Measurements from ENCODE around the gene C3. TPM values are rescaled to one million over a fixed set of nuclear protein-coding genes. Genes with fewer than 3 reads are reported as not detected.

Gene C3
- total RNA-seq, 5 donors from 2014 or later (not counting 1 experiment from before 2014, with no cell fraction given): 1.1 to 10.6 (median 7.6) TPM; not detected in 1

DNA sequence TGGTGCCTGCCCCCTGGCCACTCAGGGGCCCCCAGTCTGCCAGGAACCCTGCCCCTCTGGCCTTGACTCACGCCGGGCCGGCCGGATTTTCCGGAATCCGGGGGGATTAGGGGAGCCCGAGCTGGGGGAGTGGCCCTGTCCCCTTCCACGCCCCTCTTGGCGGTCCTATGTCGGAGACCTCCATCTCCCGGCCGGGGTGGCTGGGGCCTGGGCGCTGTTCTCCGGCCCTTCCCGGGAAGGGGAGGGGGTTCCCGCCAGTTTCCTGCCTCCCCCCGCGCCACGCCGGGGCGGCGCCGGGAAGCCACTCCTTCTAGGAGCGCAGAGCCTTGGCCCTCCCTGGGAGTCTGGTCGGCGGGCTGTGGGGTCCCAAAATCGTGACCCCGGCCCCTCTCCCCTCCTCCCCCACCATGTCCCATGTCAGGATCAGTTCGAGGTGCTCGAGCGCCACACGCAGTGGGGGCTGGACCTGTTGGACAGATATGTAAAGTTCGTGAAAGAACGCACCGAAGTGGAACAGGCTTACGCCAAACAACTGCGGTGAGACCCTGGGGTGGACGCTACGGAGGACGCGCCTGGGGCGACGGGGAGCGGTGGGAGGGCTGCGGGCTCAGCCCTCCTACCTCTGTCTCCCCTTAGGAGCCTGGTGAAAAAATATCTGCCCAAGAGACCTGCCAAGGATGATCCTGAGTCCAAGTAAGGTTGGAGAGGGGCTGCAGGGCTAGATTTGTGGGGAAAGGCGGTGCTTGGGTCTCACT lies 20.3 kb upstream of the C3 start:
- H3K4me3 Mint-ChIP-seq: peak overlapping the region; percentile 69 to 95 (median 76)
- H3K36me3 ChIP-seq (ENCODE audit: control insufficient read depth in 2 of 2, extremely low read depth in 1 of 2, insufficient read depth in 1 of 2, low read length in 1 of 2): peaks cover 0 to 3% of the 10 kb centered on the region in 2 donors
- peaks cover 15 to 48% of the 10 kb centered on the region in 2 experiments for H3K4me1 ChIP-seq (ENCODE audit: control insufficient read depth in 1 of 2, extremely low read depth in 1 of 2, insufficient read depth in 2 of 2, low read length in 2 of 2)
- H3K27ac Mint-ChIP-seq: peak overlapping the region in 1 of 2 donors; percentile 72
- ChIA-PET CTCF (no interaction called here), POLR2A (no interaction called here)
- DNase-seq: peak in 4 of 35 experiments; percentile 16 to 33 (median 24)
- WGBS (ENCODE audit: insufficient coverage): 4% methylated on average over 34 of the region's 46 CpGs
- ATAC-seq (replicated peaks in 1 of 4): no peak
- H3K27me3 Mint-ChIP-seq: no peaks in the 10 kb centered on the region
- H3K36me3 Mint-ChIP-seq: peaks cover 11% of the 10 kb centered on the region
- no peaks in the 10 kb centered on the region for H3K9me3 Mint-ChIP-seq
- peak overlapping the region; percentile 12 for H3K27ac ChIP-seq (ENCODE audit: low read length)
- no peaks in the 10 kb centered on the region for H3K9me3 ChIP-seq
- H3K4me3 ChIP-seq (ENCODE audit: control insufficient read depth in 1 of 2, extremely low read depth in 1 of 2, low read length in 1 of 2): peak overlapping the region; percentile 60 to 66
- peaks cover 0 to 14% of the 10 kb centered on the region in 2 experiments for H3K27me3 ChIP-seq (replicated peaks in 1 of 2; ENCODE audit: control insufficient read depth in 2 of 2, extremely low read depth in 1 of 2, insufficient read depth in 2 of 2, low read length in 1 of 2)
- peaks cover 31 to 40% (median 40%) of the 10 kb centered on the region in 3 donors for H3K4me1 Mint-ChIP-seq

DNA sequence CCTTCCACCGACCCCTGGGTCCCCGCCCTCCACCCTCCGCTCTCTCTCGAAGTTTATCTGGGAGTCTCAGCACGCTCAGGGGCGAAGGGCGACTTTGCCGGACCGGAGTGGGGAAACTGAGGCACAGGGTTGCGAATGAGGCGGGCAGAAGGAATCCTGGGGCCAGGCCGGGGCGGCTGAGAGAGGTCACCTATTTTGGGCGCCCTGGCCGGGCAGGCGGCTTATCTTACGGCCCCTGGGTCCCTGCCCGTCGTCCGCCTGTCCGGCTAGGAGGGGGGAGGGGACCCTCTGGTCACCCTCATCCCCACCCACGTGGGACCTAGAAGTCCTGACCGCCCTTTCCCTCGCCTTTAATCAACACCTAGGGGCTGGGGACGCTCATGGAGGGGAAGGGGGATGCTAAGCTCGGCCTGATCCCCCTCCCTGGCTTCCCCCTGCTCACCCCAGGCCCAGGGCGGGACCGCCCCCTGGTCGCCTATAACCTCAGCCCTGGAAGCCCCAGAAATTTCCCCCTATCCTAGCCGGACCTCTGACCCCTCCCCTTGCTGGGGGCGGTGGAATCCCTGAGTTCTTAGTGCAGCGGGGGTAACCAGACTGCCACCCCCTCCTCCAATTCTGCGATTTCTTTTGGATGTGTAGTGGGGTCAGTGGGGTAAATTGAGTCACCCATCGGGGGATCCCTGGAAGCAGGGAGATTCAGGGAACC lies 19.6 kb upstream of the C3 start:
- Mint-ChIP-seq H3K9me3 (no peaks in the 10 kb centered on the region), H3K27me3 (no peaks in the 10 kb centered on the region), H3K27ac (no peak overlapping the region), H3K36me3 (peaks cover 5% of the 10 kb centered on the region), H3K4me1 (peaks cover 31 to 43% (median 40%) of the 10 kb centered on the region in 3 donors), H3K4me3 (peak overlapping the region; percentile 69 to 95 (median 76))
- Histone ChIP-seq H3K27ac (ENCODE audit: low read length) (peak overlapping the region; percentile 12), H3K27me3 (replicated peaks in 1 of 2; ENCODE audit: control insufficient read depth in 2 of 2, extremely low read depth in 1 of 2, insufficient read depth in 2 of 2, low read length in 1 of 2) (peaks cover 0 to 14% of the 10 kb centered on the region in 2 experiments), H3K4me1 (ENCODE audit: control insufficient read depth in 1 of 2, extremely low read depth in 1 of 2, insufficient read depth in 2 of 2, low read length in 2 of 2) (peaks cover 15 to 51% of the 10 kb centered on the region in 2 experiments), H3K36me3 (ENCODE audit: control insufficient read depth in 2 of 2, extremely low read depth in 1 of 2, insufficient read depth in 1 of 2, low read length in 1 of 2) (peaks cover 0 to 5% of the 10 kb centered on the region in 2 donors), H3K9me3 (no peaks in the 10 kb centered on the region), H3K4me3 (ENCODE audit: control insufficient read depth in 1 of 2, extremely low read depth in 1 of 2, low read length in 1 of 2) (peak overlapping the region; percentile 60 to 66)
- DNase-seq: peak in 2 of 35 experiments; percentile 18 to 35
- ChIA-PET POLR2A (no interaction called here), CTCF (interaction anchor here in 1 of 2 donors (0.6 kb wide), 2 partner anchors 98 to 124 kb away, joined by 3 to 5 read pairs; no protein-coding TSS in a partner anchor)
- 0% methylated on average over 12 of the region's 34 CpGs for WGBS (ENCODE audit: insufficient coverage)
- no peak for ATAC-seq (replicated peaks in 1 of 4)

DNA sequence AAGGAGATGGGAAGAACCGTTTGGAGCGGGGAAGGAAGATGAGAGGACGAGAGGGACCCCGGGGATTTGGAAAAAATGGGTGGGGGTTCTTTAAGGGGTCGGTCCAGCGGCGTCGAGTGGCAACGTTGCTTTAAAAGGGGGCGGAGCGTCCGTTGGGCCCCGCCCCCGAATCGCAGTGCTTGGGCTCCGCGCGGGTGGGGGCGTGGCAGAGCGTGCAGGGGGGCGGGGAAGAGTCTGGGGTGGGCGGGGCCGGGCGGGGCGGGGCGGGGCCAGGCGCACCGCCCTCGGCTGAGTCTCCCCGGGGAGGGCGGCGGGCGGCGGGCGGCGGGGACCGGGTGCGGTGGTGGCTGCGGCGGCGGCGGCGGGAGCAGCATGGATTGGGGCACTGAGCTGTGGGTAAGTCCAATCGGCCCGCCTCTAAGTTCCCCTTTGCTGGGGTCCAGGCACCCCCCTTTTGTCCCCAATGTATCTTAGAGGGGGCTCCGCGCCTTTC lies 19.0 kb upstream of the C3 start, which contains the start of gene TRIP10:
TSS of gene TRIP10 (plus strand) at position 291 of the 493 bp plus-strand sequence. CDS start at position 373, 82 bp downstream.
- H3K4me3 ChIP-seq (ENCODE audit: control insufficient read depth in 1 of 2, extremely low read depth in 1 of 2, low read length in 1 of 2): peak within 1 kb of the TSS; percentile 60 to 72
- no peaks in the 10 kb centered on the region for H3K27me3 Mint-ChIP-seq
- DNase-seq (peak; percentile 63 to 89 (median 78)), ATAC-seq (replicated peaks in 1 of 4) (peak; percentile 7 to 31 (median 9))
- H3K27ac Mint-ChIP-seq: peak within 1 kb of the TSS; percentile 92 to 93
- H3K4me3 Mint-ChIP-seq: peak within 1 kb of the TSS; percentile 94 to 96 (median 95)
- peaks cover 0 to 6% of the 10 kb centered on the region in 2 donors for H3K36me3 ChIP-seq (ENCODE audit: control insufficient read depth in 2 of 2, extremely low read depth in 1 of 2, insufficient read depth in 1 of 2, low read length in 1 of 2)
- peaks cover 0 to 14% of the 10 kb centered on the region in 2 experiments for H3K27me3 ChIP-seq (replicated peaks in 1 of 2; ENCODE audit: control insufficient read depth in 2 of 2, extremely low read depth in 1 of 2, insufficient read depth in 2 of 2, low read length in 1 of 2)
- under 1% methylated on average over 22 of the region's 47 CpGs for WGBS (ENCODE audit: insufficient coverage)
- H3K4me1 ChIP-seq (ENCODE audit: control insufficient read depth in 1 of 2, extremely low read depth in 1 of 2, insufficient read depth in 2 of 2, low read length in 2 of 2): peaks cover 15 to 51% of the 10 kb centered on the region in 2 experiments
- H3K27ac ChIP-seq (ENCODE audit: low read length): peak within 1 kb of the TSS; percentile 79
- H3K36me3 Mint-ChIP-seq: peaks cover 5% of the 10 kb centered on the region
- ChIA-PET POLR2A (no interaction called here), CTCF (interaction anchor here in 1 of 2 donors (0.6 to 3.4 kb wide), 3 partner anchors 97 to 124 kb away, joined by 3 to 51 read pairs (median 5); no protein-coding TSS in a partner anchor)
- peaks cover 31 to 43% (median 40%) of the 10 kb centered on the region in 3 donors for H3K4me1 Mint-ChIP-seq
- H3K9me3 ChIP-seq: no peaks in the 10 kb centered on the region
- H3K9me3 Mint-ChIP-seq: no peaks in the 10 kb centered on the region

DNA sequence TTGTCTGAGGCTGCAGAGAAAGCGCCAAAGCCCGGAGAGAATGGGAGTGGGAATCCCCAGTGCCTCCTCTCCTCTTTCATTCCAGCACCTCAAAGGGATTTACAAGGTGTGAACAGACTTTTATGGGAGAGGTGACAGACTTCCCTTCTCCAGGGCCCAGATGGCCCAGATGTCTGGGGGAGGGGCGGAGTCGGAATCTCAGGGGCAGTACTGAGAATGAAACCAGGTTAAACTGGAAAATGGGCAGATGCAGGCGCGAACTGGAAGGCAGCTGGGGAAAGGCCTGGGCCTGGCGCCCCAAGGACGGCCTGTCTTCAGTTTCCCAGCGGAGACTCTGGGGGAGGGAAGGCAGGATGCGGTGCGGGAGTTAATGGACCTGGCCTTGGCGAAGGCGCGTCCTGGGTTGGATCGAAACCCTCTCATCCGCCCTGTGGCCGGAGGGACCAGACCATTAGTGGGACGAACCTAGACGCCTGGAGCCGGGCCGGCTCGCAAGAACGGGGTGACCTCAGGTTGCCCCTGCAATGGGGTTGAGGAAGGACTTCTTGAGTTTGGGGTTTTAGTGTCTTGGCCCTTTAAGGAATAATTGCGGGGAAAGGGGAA lies 18.4 kb upstream of the C3 start:
- CTCF ChIA-PET: interaction anchor here in 1 of 2 donors (0.5 to 3.4 kb wide), 7 partner anchors 30 to 205 kb away, joined by 3 to 51 read pairs (median 4); partner anchors contain the start of gene SH2D3A
- no peaks in the 10 kb centered on the region for H3K9me3 Mint-ChIP-seq
- H3K4me1 ChIP-seq (ENCODE audit: control insufficient read depth in 1 of 2, extremely low read depth in 1 of 2, insufficient read depth in 2 of 2, low read length in 2 of 2): peaks cover 15 to 51% of the 10 kb centered on the region in 2 experiments

DNA sequence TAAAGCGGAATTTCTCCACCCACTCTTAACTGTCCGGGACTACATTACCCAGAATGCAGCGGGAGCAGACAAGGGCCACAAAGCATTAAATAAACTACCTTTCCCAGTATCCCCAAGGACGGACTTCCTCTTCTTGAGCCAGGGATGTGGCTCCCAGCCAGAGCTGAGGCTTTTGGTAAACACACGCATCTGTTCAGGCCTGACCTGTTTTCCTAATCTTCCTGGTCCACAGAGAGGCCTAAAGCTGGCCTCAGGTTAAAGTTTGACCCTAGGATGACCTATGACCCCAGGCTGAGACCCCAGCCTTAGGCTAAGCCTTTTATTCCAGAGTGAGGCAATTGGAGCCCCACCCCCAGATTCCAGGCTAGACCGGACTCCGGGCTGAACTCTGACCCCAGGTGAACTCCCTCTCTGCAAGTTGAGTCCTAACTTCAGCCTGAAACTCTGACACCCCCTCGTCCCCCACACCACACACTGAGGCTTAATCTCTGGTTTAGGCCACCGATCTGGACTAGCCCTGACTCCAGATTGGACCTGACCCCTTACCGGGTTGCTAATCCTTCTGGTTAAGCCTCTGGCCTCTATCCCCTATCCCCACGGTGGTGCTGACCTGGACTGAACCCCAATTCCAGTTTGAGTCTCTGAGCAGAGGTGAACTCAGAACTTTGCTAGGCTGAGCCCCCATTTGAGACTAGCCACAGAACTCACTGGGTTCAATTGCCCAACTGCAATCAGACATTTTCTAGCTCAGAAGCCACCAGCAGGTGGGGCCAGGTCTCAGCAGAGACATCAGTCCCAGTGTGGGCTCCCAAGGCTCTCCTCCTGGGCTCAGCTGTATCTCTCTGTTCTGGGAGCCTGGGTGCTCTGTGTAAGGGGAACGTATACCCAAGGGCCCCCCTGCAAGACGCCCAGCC lies 17.7 kb upstream of the C3 start:
- peaks cover 6 to 12% of the 10 kb centered on the region in 2 donors for H3K36me3 ChIP-seq (ENCODE audit: control insufficient read depth in 2 of 2, extremely low read depth in 1 of 2, insufficient read depth in 1 of 2, low read length in 1 of 2)
- peaks cover 15 to 51% of the 10 kb centered on the region in 2 experiments for H3K4me1 ChIP-seq (ENCODE audit: control insufficient read depth in 1 of 2, extremely low read depth in 1 of 2, insufficient read depth in 2 of 2, low read length in 2 of 2)
- CTCF ChIA-PET: interaction anchor here (0.5 to 3.4 kb wide), 16 partner anchors 16 to 785 kb away, joined by 3 to 51 read pairs (median 4); partner anchors contain the start of genes SH2D3A (in 1 of the 2) and VAV1 (in 1 of the 2)
- Mint-ChIP-seq H3K4me3 (peak overlapping the region; percentile 94 to 96 (median 95)), H3K27ac (peak overlapping the region; percentile 92 to 93), H3K9me3 (no peaks in the 10 kb centered on the region), H3K4me1 (peaks cover 31 to 41% (median 35%) of the 10 kb centered on the region in 3 donors), H3K27me3 (no peaks in the 10 kb centered on the region), H3K36me3 (no peaks in the 10 kb centered on the region)
- H3K9me3 ChIP-seq: no peaks in the 10 kb centered on the region
- peak overlapping the region; percentile 79 for H3K27ac ChIP-seq (ENCODE audit: low read length)
- DNase-seq (peak; percentile 48 to 86 (median 70)), ATAC-seq (replicated peaks in 1 of 4) (peak in 3 of 4 experiments; percentile 7 to 11 (median 7))
- POLR2A ChIA-PET: interaction anchor here (0.6 to 1.4 kb wide), 2 partner anchors 30 to 125 kb away, joined by 5 to 7 read pairs; no protein-coding TSS in a partner anchor
- H3K4me3 ChIP-seq (ENCODE audit: control insufficient read depth in 1 of 2, extremely low read depth in 1 of 2, low read length in 1 of 2): peak overlapping the region; percentile 51 to 72
- 19% methylated on average over 11 of the region's 13 CpGs for WGBS (ENCODE audit: insufficient coverage)
- H3K27me3 ChIP-seq (replicated peaks in 1 of 2; ENCODE audit: control insufficient read depth in 2 of 2, extremely low read depth in 1 of 2, insufficient read depth in 2 of 2, low read length in 1 of 2): peaks cover 0 to 14% of the 10 kb centered on the region in 2 experiments

More for the DNA sequence above, 18.4 kb upstream of the C3 start:
- ATAC-seq (replicated peaks in 1 of 4) (no peak), DNase-seq (peak in 5 of 35 experiments; percentile 11 to 18 (median 15))
- H3K4me1 Mint-ChIP-seq: peaks cover 31 to 41% (median 35%) of the 10 kb centered on the region in 3 donors
- H3K27me3 Mint-ChIP-seq: no peaks in the 10 kb centered on the region
- 18% methylated on average over 20 of the region's 24 CpGs for WGBS (ENCODE audit: insufficient coverage)
- peak overlapping the region; percentile 51 to 72 for H3K4me3 ChIP-seq (ENCODE audit: control insufficient read depth in 1 of 2, extremely low read depth in 1 of 2, low read length in 1 of 2)
- peaks cover 0 to 14% of the 10 kb centered on the region in 2 experiments for H3K27me3 ChIP-seq (replicated peaks in 1 of 2; ENCODE audit: control insufficient read depth in 2 of 2, extremely low read depth in 1 of 2, insufficient read depth in 2 of 2, low read length in 1 of 2)
- peak overlapping the region; percentile 94 to 96 (median 95) for H3K4me3 Mint-ChIP-seq
- peak overlapping the region; percentile 79 for H3K27ac ChIP-seq (ENCODE audit: low read length)
- peak overlapping the region; percentile 92 to 93 for H3K27ac Mint-ChIP-seq
- H3K9me3 ChIP-seq: no peaks in the 10 kb centered on the region
- peaks cover 0 to 8% of the 10 kb centered on the region in 2 donors for H3K36me3 ChIP-seq (ENCODE audit: control insufficient read depth in 2 of 2, extremely low read depth in 1 of 2, insufficient read depth in 1 of 2, low read length in 1 of 2)
- POLR2A ChIA-PET: no interaction called here
- H3K36me3 Mint-ChIP-seq: no peaks in the 10 kb centered on the region

Data from T-cell (primary cell).